ENCODE measurements around the gene PADI1.

The PADI1 gene

DNA sequence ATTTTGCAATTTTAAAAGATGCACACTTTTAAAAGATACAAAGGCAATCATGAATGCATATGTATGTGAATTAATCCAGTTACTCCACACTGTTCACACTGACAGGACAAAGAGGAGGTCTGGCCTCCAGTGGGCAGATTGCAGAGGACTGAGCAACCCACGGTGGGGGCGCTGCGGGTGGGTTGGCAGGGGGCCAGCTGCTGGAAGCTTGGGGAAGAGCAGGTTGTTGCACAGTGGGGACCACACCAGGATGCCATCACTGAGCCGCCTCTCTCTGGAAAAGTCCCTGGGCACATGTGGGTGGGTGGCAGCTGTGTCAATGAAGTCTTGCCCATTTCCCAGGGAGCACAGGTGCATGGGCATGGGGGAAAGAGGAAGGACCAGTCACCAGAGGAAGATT, 90.4 kb downstream of the PADI1 start:
- no peak for DNase-seq

Measured in hypothalamus (tissue), 51 donors.